ENCODE data around the gene CDH13.

CDH13 gene

DNA sequence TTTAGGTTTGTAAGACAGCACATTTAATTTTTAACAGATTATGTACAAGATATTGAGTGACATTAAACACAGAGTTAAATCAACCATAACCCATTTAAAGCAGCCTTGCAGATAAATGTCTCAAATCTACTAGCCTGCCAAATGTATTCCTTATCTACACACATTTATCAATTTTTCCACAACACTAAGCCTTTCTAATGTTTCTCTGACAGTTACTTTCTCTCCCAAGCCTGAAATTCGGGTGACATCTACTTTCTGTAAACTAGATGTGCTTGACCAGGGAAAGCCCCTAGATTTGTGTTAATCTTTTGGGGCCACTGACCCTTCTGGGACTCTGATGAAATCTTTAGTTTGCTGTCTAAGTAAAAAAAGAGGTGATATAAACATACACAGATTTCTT is 69.0 kb downstream of the CDH13 start:
- Histone ChIP-seq H3K27ac (ENCODE audit: low read length) (no peak overlapping the region), H3K4me1 (ENCODE audit: control insufficient read depth, insufficient read depth, low read length) (peaks cover 8% of the 10 kb centered on the region), H3K4me3 (ENCODE audit: low read length in 2 of 2) (no peak overlapping the region), H3K27me3 (ENCODE audit: control insufficient read depth in 1 of 2, insufficient read depth in 2 of 2, low read length in 2 of 2) (no peaks in the 10 kb centered on the region), H3K9me3 (ENCODE audit: control insufficient read depth in 2 of 2, low read length in 2 of 2) (no peaks in the 10 kb centered on the region), H3K9ac (ENCODE audit: low read length in 2 of 2) (no peak overlapping the region), H3K36me3 (ENCODE audit: control insufficient read depth in 2 of 2, insufficient read depth in 2 of 2, low read length in 2 of 2) (no peaks in the 10 kb centered on the region)

DNA sequence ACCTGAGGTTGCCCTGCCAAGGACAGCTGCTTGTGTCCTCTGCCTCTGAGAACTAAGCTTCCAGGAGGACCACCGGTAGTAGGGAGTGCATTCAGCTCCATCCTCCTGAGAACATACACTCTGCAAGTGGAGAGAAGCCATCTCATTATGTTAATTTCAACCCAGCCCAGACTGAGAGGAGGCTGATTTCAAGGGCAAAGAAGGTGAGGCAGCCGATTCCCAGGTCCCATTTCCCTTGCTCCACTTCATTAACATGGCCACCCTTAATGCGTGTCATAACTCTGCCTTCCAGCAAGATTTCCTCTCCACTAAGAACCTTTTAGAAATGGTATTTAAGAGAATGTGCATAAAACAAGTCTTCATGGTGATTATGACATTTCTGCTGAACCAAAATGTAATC is 72.5 kb downstream of the CDH13 start:
- Histone ChIP-seq H3K27ac (ENCODE audit: low read length) (no peak overlapping the region), H3K9me3 (ENCODE audit: control insufficient read depth in 2 of 2, low read length in 2 of 2) (no peaks in the 10 kb centered on the region), H3K4me3 (ENCODE audit: low read length in 2 of 2) (no peak overlapping the region), H3K9ac (ENCODE audit: low read length in 2 of 2) (no peak overlapping the region), H3K36me3 (ENCODE audit: control insufficient read depth in 2 of 2, insufficient read depth in 2 of 2, low read length in 2 of 2) (no peaks in the 10 kb centered on the region), H3K27me3 (ENCODE audit: control insufficient read depth in 1 of 2, insufficient read depth in 2 of 2, low read length in 2 of 2) (no peaks in the 10 kb centered on the region), H3K4me1 (ENCODE audit: control insufficient read depth, insufficient read depth, low read length) (peaks cover 8% of the 10 kb centered on the region)

DNA sequence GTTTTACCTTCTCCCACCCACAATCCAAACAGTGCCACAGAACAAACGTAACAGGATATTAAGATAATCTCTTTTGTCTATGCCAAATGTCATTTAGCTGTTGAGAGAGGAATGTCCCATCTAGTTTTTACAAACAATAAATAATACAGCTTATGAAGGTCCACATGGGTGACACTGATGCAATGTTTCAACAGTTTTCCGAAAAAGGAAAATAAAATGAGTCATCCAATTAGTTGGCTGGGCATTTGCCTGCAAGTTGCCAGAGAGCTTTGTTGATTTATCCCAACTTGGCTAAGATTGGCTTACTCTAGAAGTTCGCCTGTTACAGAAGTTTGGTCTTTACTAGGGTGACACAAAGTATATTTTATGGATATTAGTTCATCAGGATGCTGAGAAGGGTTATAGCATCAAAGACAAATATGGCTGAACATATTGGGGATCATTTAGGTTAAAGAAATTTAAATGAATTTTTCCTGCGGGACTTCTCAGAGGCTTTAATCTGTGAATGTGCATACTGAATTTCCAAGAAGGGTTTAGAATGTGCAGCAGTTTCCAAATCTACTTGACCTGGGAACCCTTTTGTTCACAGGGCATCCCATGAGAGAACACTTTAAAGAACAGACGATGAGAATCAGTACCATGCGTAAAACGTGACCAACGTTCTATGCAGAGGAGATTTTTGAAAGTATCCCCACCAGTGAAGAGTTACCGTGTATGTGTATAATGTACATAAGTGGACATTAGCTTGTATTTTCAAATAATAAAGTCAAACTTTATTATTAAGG is 73.1 kb downstream of the CDH13 start:
- Histone ChIP-seq H3K27ac (ENCODE audit: low read length) (no peak overlapping the region), H3K4me1 (ENCODE audit: control insufficient read depth, insufficient read depth, low read length) (peaks cover 8% of the 10 kb centered on the region), H3K9me3 (ENCODE audit: control insufficient read depth in 2 of 2, low read length in 2 of 2) (no peaks in the 10 kb centered on the region), H3K4me3 (ENCODE audit: low read length in 2 of 2) (no peak overlapping the region), H3K27me3 (ENCODE audit: control insufficient read depth in 1 of 2, insufficient read depth in 2 of 2, low read length in 2 of 2) (no peaks in the 10 kb centered on the region), H3K9ac (ENCODE audit: low read length in 2 of 2) (no peak overlapping the region), H3K36me3 (ENCODE audit: control insufficient read depth in 2 of 2, insufficient read depth in 2 of 2, low read length in 2 of 2) (no peaks in the 10 kb centered on the region)

DNA sequence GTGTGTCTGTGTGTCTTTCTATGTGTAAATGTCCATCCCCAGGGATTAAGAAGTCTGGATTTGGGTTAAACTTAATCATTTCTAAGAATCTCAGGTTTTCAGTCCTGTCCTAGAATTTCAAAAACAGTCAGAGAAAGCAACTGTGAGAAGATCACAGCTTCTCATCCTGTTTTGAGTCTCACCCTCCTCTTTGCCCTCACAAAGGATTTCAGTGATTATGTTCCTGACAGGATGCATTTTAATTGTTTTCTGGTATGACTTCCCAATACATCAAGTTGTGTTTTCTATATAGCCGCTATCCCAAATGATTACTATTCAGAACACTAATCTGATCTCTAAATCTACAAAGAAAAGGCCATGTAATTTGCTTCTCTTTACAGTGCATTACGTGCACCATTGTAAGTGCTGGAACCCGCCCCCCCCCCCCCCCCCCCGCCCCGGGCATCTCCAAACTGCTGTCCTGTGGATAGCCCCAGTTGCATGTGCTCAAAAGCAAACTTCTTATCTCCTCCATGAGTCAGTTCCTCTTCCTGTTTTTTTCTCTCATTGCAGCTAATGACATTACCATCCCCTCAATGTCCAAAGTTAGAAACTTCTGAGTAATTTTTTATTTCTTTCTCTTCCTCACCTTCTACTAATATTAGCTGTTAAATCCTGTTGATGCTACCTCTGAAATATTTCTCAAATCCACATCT is 73.9 kb downstream of the CDH13 start:
- Histone ChIP-seq H3K9me3 (ENCODE audit: control insufficient read depth in 2 of 2, low read length in 2 of 2) (no peaks in the 10 kb centered on the region), H3K4me3 (ENCODE audit: low read length in 2 of 2) (no peak overlapping the region), H3K36me3 (ENCODE audit: control insufficient read depth in 2 of 2, insufficient read depth in 2 of 2, low read length in 2 of 2) (no peaks in the 10 kb centered on the region), H3K27me3 (ENCODE audit: control insufficient read depth in 1 of 2, insufficient read depth in 2 of 2, low read length in 2 of 2) (no peaks in the 10 kb centered on the region), H3K9ac (ENCODE audit: low read length in 2 of 2) (no peak overlapping the region), H3K4me1 (ENCODE audit: control insufficient read depth, insufficient read depth, low read length) (peaks cover 8% of the 10 kb centered on the region), H3K27ac (ENCODE audit: low read length) (no peak overlapping the region)

DNA sequence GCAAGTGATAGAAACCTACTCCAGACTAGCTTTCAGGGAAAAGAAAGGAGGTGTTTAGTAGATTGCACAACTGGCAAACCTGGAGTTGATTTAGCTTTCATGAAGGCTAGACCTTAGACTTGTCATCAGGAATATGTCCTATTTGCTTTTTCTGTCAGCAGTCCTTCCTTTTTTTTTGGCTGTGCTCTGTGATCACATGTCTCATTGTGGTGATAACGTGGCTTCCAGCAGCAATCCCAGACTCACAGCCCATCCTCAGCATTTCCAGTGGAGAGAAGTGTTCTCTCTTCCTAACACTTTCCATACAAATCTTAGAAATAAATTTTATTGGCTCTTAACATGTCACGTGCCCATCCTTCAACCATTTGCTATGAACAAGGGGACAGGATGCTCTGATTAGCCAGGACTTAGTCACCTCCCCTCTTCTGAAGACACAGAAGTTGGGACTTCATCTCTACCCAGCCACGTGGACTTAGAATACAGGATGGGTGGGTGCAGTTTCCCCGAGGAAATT is 74.7 kb downstream of the CDH13 start:
- Histone ChIP-seq H3K9ac (ENCODE audit: low read length in 2 of 2) (no peak overlapping the region), H3K4me1 (ENCODE audit: control insufficient read depth, insufficient read depth, low read length) (peaks cover 8% of the 10 kb centered on the region), H3K27ac (ENCODE audit: low read length) (no peak overlapping the region), H3K4me3 (ENCODE audit: low read length in 2 of 2) (no peak overlapping the region), H3K27me3 (ENCODE audit: control insufficient read depth in 1 of 2, insufficient read depth in 2 of 2, low read length in 2 of 2) (no peaks in the 10 kb centered on the region), H3K9me3 (ENCODE audit: control insufficient read depth in 2 of 2, low read length in 2 of 2) (no peaks in the 10 kb centered on the region), H3K36me3 (ENCODE audit: control insufficient read depth in 2 of 2, insufficient read depth in 2 of 2, low read length in 2 of 2) (no peaks in the 10 kb centered on the region)

DNA sequence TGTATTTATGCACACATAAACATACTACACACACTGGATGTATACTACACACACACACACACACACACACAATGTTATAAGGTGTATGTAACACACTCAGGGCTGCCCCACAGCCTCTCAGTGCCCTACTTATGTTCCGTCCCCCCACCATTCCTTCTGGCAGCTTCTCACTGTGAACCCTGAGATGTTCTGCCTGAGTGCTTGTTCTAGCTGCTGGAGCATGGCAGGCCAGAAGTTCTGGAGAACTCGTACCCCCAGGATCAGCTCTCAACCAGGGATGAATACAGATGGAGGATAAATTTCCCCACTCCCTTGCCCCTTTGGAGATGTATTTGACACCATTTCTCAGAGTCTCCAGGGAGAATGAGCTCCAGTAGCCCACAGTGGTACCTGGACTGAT is 76.4 kb downstream of the CDH13 start:
- H3K27me3 ChIP-seq (ENCODE audit: control insufficient read depth in 1 of 2, insufficient read depth in 2 of 2, low read length in 2 of 2) = no peaks in the 10 kb centered on the region
- no peaks in the 10 kb centered on the region for H3K36me3 ChIP-seq (ENCODE audit: control insufficient read depth in 2 of 2, insufficient read depth in 2 of 2, low read length in 2 of 2)
- H3K27ac ChIP-seq (ENCODE audit: low read length) = no peak overlapping the region
- no peaks in the 10 kb centered on the region for H3K9me3 ChIP-seq (ENCODE audit: control insufficient read depth in 2 of 2, low read length in 2 of 2)
- H3K9ac ChIP-seq (ENCODE audit: low read length in 2 of 2) = no peak overlapping the region
- peaks cover 8% of the 10 kb centered on the region for H3K4me1 ChIP-seq (ENCODE audit: control insufficient read depth, insufficient read depth, low read length)
- no peak overlapping the region for H3K4me3 ChIP-seq (ENCODE audit: low read length in 2 of 2)

DNA sequence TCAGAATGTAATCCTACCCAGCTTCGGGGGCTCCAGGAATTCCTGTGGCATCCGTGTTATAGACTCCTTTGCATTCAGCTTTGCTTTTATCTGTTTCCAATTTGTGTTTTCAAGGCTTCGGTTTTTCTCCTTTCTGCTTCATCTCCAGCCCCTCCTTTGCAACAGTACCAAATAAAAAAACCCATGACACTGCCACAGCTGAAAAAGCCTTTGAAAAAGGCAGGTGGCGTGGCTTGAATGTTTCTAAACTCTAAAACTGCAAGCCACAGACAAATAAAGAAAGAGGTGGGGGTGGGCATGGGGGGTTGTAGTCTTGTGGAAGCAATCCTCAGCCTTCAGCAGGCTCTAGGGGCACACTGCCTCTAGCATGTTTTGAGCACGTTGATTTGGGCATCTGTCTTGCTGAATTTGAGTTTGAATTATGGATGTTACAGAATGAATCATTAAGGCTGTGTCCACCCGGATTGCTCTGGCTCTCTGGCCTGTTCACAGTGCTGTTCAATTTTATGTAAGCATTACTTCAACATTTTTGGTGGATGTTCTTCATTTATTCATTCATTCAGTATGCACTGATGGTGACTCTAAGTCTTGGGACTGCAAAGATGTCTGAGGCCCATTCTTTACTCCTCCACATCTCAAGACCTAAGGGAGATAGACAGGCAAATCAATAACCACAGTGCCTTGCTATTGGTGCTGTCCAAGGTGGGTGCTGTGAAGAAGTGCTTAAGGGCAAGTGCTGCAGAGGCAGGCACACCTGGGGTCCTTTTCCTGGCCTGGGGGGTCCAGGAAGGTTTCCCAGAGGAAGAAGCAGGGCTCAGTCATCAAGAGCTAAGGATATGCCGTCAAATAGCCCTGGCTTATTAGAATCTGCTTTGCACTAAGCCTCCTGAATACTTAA is 77.4 kb downstream of the CDH13 start:
- Histone ChIP-seq H3K9ac (ENCODE audit: low read length in 2 of 2) (no peak overlapping the region), H3K9me3 (ENCODE audit: control insufficient read depth in 2 of 2, low read length in 2 of 2) (no peaks in the 10 kb centered on the region), H3K36me3 (ENCODE audit: control insufficient read depth in 2 of 2, insufficient read depth in 2 of 2, low read length in 2 of 2) (no peaks in the 10 kb centered on the region), H3K4me1 (ENCODE audit: control insufficient read depth, insufficient read depth, low read length) (peaks cover 8% of the 10 kb centered on the region), H3K27me3 (ENCODE audit: control insufficient read depth in 1 of 2, insufficient read depth in 2 of 2, low read length in 2 of 2) (no peaks in the 10 kb centered on the region), H3K27ac (ENCODE audit: low read length) (no peak overlapping the region), H3K4me3 (ENCODE audit: low read length in 2 of 2) (no peak overlapping the region)

DNA sequence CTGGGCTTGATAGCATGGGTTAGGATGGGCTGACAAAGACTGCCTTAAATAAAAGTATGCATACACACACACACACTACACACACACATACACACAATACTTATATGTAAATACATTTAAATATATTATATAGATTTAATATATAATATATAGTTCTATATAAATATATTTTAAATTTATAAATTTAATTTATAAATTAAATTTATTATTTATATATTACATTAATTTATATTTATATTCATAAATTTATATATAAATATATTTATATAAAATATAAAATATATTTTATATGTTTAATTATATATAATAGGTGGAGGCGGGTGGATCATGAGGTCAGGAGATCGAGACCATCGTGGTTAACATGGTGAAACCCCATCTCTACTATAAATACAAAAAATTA is 83.2 kb downstream of the CDH13 start:
- Histone ChIP-seq H3K36me3 (ENCODE audit: control insufficient read depth in 2 of 2, insufficient read depth in 2 of 2, low read length in 2 of 2) (no peaks in the 10 kb centered on the region), H3K4me1 (ENCODE audit: control insufficient read depth, insufficient read depth, low read length) (no peaks in the 10 kb centered on the region), H3K4me3 (ENCODE audit: low read length in 2 of 2) (no peak overlapping the region), H3K27ac (ENCODE audit: low read length) (no peak overlapping the region), H3K9me3 (ENCODE audit: control insufficient read depth in 2 of 2, low read length in 2 of 2) (no peaks in the 10 kb centered on the region), H3K9ac (ENCODE audit: low read length in 2 of 2) (no peak overlapping the region), H3K27me3 (ENCODE audit: control insufficient read depth in 1 of 2, insufficient read depth in 2 of 2, low read length in 2 of 2) (no peaks in the 10 kb centered on the region)

DNA sequence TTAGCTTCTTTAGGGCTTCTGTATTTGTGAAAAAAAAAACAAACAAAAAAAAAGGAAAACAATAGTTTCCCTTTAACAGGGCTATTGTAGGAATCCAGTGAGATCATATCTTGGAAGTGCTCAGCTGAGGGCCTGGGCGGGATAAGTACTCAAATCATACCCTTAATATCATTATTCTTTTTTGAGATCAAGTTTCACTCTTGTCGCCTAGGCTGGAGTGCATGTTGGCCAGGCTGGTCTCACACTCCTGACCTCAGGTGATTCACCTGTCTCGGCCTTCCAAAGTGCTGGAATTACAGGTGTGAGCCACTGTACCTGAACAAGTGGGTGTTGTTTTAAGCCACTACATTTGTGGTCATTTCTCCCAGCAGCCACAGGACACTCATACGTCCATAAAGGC is 87.0 kb downstream of the CDH13 start:
- H3K4me3 ChIP-seq (ENCODE audit: low read length in 2 of 2) = no peak overlapping the region
- no peaks in the 10 kb centered on the region for H3K36me3 ChIP-seq (ENCODE audit: control insufficient read depth in 2 of 2, insufficient read depth in 2 of 2, low read length in 2 of 2)
- no peak overlapping the region for H3K27ac ChIP-seq (ENCODE audit: low read length)
- H3K9me3 ChIP-seq (ENCODE audit: control insufficient read depth in 2 of 2, low read length in 2 of 2) = no peaks in the 10 kb centered on the region
- no peaks in the 10 kb centered on the region for H3K27me3 ChIP-seq (ENCODE audit: control insufficient read depth in 1 of 2, insufficient read depth in 2 of 2, low read length in 2 of 2)
- peaks cover 5% of the 10 kb centered on the region for H3K4me1 ChIP-seq (ENCODE audit: control insufficient read depth, insufficient read depth, low read length)
- no peak overlapping the region for H3K9ac ChIP-seq (ENCODE audit: low read length in 2 of 2)

DNA sequence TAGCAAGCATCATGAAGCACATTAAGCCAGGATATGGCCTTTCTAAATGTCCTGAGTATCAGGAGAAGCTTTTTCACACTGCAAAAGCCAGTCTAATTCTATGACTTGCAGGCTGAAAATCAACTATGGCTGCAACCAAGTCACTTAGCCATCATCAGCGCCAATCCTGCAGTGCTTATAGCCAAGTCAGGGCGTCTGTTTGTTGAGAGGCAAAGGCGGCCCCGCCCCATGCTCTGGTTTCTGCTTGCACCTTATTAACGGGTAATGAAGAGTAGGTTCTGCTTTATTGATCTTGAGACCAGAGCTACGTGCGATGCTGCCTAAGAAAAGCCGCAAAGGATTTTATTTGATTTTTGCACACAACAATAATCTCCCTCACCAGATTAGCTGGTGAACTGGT is 88.4 kb downstream of the CDH13 start:
- no peaks in the 10 kb centered on the region for H3K27me3 ChIP-seq (ENCODE audit: control insufficient read depth in 1 of 2, insufficient read depth in 2 of 2, low read length in 2 of 2)
- no peak overlapping the region for H3K4me3 ChIP-seq (ENCODE audit: low read length in 2 of 2)
- no peak overlapping the region for H3K9ac ChIP-seq (ENCODE audit: low read length in 2 of 2)
- H3K9me3 ChIP-seq (ENCODE audit: control insufficient read depth in 2 of 2, low read length in 2 of 2) = no peaks in the 10 kb centered on the region
- H3K36me3 ChIP-seq (ENCODE audit: control insufficient read depth in 2 of 2, insufficient read depth in 2 of 2, low read length in 2 of 2) = no peaks in the 10 kb centered on the region
- H3K27ac ChIP-seq (ENCODE audit: low read length) = no peak overlapping the region
- H3K4me1 ChIP-seq (ENCODE audit: control insufficient read depth, insufficient read depth, low read length) = peaks cover 5% of the 10 kb centered on the region
